Astrocyte (in vitro differentiated cells and primary cell): ENCODE results near the gene CEACAM6.

ENCODE experiments used
- CTCF ChIP-seq: IDR thresholded peaks from 2 replicates; pipeline ENCODE4 v1.5.1; 2011; ENCODE audit warnings: low read depth, mild to moderate bottlenecking, inconsistent platforms, low read length, moderate library complexity; ENCODE audit not compliant: insufficient read depth
- EZH2 ChIP-seq: IDR thresholded peaks from 2 replicates; pipeline ENCODE4 v1.6.1; 2012; ENCODE audit warnings: mild to moderate bottlenecking, low read length, inconsistent platforms; ENCODE audit not compliant: insufficient read depth

GRCh38 chr19:41771410-41771809 lies 16.1 kb downstream of the CEACAM6 start:
- TF ChIP-seq CTCF, result no peak
- TF ChIP-seq EZH2, result no peak
